Astrocyte (in vitro differentiated cells and primary cell): ENCODE measurements around the gene RBM48.

Experiments used
- EZH2 ChIP-seq: IDR thresholded peaks from 2 replicates; pipeline ENCODE4 v1.6.1; 2012; ENCODE audit warnings: mild to moderate bottlenecking, low read length, inconsistent platforms; ENCODE audit not compliant: insufficient read depth
- TF ChIP-seq, protein P1 (sequence below): IDR thresholded peaks from 2 replicates; pipeline ENCODE4 v1.5.1; 2011; ENCODE audit warnings: low read depth, mild to moderate bottlenecking, inconsistent platforms, low read length, moderate library complexity; ENCODE audit not compliant: insufficient read depth

DNA sequence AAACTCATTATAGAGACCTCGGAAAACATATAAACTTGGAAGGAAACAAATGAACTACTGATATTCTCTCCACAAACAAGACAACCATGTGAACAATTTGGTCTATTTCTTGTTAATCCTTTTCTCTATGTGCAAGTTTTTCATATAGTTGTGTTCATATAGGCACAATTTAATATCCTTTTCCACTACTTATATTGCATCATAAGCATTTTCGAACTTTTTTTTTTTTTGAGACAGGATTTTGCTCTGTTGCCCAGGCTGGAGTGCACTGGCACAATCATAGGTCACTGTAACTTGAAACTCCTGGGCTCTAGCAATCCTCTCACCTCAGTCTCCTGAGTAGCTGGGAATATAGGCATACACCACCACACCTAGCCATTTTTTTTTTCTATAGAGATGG, 5.5 kb upstream of the RBM48 start:
- no peak for TF ChIP-seq EZH2
- TF ChIP-seq, protein P1, sequence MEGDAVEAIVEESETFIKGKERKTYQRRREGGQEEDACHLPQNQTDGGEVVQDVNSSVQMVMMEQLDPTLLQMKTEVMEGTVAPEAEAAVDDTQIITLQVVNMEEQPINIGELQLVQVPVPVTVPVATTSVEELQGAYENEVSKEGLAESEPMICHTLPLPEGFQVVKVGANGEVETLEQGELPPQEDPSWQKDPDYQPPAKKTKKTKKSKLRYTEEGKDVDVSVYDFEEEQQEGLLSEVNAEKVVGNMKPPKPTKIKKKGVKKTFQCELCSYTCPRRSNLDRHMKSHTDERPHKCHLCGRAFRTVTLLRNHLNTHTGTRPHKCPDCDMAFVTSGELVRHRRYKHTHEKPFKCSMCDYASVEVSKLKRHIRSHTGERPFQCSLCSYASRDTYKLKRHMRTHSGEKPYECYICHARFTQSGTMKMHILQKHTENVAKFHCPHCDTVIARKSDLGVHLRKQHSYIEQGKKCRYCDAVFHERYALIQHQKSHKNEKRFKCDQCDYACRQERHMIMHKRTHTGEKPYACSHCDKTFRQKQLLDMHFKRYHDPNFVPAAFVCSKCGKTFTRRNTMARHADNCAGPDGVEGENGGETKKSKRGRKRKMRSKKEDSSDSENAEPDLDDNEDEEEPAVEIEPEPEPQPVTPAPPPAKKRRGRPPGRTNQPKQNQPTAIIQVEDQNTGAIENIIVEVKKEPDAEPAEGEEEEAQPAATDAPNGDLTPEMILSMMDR: no peak
